GM23338 (cell line): Measurements from ENCODE around the gene KIAA1328. TPM values are rescaled to one million over a fixed set of nuclear protein-coding genes. Genes with fewer than 3 reads are reported as not detected.
A peak's percentile ranks its signal among the peaks of the same experiment; 100 is the strongest.

Experiments used
- ATAC-seq: fragments of 200-7000 bp; cut with Tn5 transposase; 3 replicates; pipeline ENCODE4 v1.9.1; 2020
- DNase-seq: peaks from one replicate; pipeline ENCODE4 v3.0.0-alpha.2; 2015; ENCODE audit warnings: low spot score
- H2AFZ ChIP-seq: fragments of 200-600 bp; sonication (generic); 2 replicates; pipeline ENCODE4 v1.8.0; 2016; ENCODE audit warnings: antibody characterized with exemption, mild to moderate bottlenecking, moderate library complexity
- H3F3A ChIP-seq: fragments of 200-600 bp; sonication (generic); replicated peaks from 2 replicates; pipeline ENCODE4 v1.8.0; 2017; ENCODE audit warnings: antibody characterized with exemption, mixed run types, low read depth
- H3K27ac ChIP-seq: fragments of 200-600 bp; sonication (generic); 2 replicates; pipeline ENCODE4 v1.6.1; 2016; ENCODE audit warnings: low read depth
- H3K27me3 ChIP-seq: fragments of 200-600 bp; sonication (generic); 2 replicates; pipeline ENCODE4 v1.8.0; 2016; ENCODE audit warnings: mild to moderate bottlenecking, mixed run types, moderate library complexity; ENCODE audit not compliant: insufficient read depth
- H3K36me3 ChIP-seq: fragments of 200-600 bp; sonication (generic); 2 replicates; pipeline ENCODE4 v1.8.0; 2016; ENCODE audit warnings: mild to moderate bottlenecking; ENCODE audit not compliant: insufficient read depth
- H3K4me1 ChIP-seq: fragments of 200-600 bp; sonication (generic); 2 replicates; pipeline ENCODE4 v1.8.0; 2016; ENCODE audit warnings: mild to moderate bottlenecking, moderate library complexity; ENCODE audit not compliant: insufficient read depth
- H3K4me2 ChIP-seq: fragments of 200-600 bp; sonication (generic); 2 replicates; pipeline ENCODE4 v1.7.1; 2017; ENCODE audit warnings: mixed run types
- H3K4me3 ChIP-seq: fragments of 200-600 bp; sonication (generic); 2 replicates; pipeline ENCODE4 v1.6.1; 2016; ENCODE audit warnings: mixed run types
- H3K79me2 ChIP-seq: fragments of 200-600 bp; sonication (generic); replicated peaks from 2 replicates; pipeline ENCODE4 v1.8.0; 2017; ENCODE audit warnings: mild to moderate bottlenecking; ENCODE audit not compliant: insufficient read depth
- H3K9me2 ChIP-seq: fragments of 200-600 bp; sonication (generic); 2 replicates; pipeline ENCODE4 v1.8.0; 2017; ENCODE audit not compliant: insufficient read depth
- H4K20me1 ChIP-seq: fragments of 200-600 bp; sonication (generic); replicated peaks from 2 replicates; pipeline ENCODE4 v1.8.0; 2017; ENCODE audit warnings: mild to moderate bottlenecking; ENCODE audit not compliant: insufficient read depth
- H3K27ac Mint-ChIP-seq: 2 replicates; pipeline ENCODE4 v1.8.0; 2020; ENCODE audit warnings: inconsistent platforms, mild to moderate bottlenecking, moderate library complexity, mixed read lengths
- H3K27me3 Mint-ChIP-seq: 3 replicates; pipeline ENCODE4 v1.8.0; 2022; ENCODE audit warnings: low read depth, mild to moderate bottlenecking, moderate library complexity, mixed read lengths, inconsistent platforms; ENCODE audit not compliant: insufficient read depth, poor library complexity
- H3K36me3 Mint-ChIP-seq: 3 replicates; pipeline ENCODE4 v1.8.0; 2021; ENCODE audit warnings: low read depth, mild to moderate bottlenecking, inconsistent platforms, moderate library complexity, mixed read lengths
- H3K4me1 Mint-ChIP-seq: 3 replicates; pipeline ENCODE4 v1.8.0; 2020; ENCODE audit warnings: mild to moderate bottlenecking, inconsistent platforms, mixed read lengths
- H3K4me3 Mint-ChIP-seq: 3 replicates; pipeline ENCODE4 v1.8.0; 2021; ENCODE audit warnings: moderate library complexity, mild to moderate bottlenecking, inconsistent platforms, mixed read lengths
- H3K9me3 Mint-ChIP-seq: 3 replicates; pipeline ENCODE4 v1.8.0; 2020; ENCODE audit warnings: moderate library complexity, mild to moderate bottlenecking, inconsistent platforms, mixed read lengths
- CTCF ChIP-seq, 2 experiments: fragments of 200-600 bp in 1 of 2; sonication (generic) in 1 of 2; conservative IDR thresholded peaks; 2 replicates each; pipeline versions ENCODE4 v1.5.1 to v1.6.1; 2016 to 2017; ENCODE audit warnings: antibody characterized with exemption in 2 of 2, low read depth in 2 of 2, mild to moderate bottlenecking in 2 of 2, moderate library complexity in 1 of 2
- EZH2phosphoT487 ChIP-seq: fragments of 200-600 bp; sonication (generic); IDR thresholded peaks from one replicate; pipeline ENCODE4 v1.8.1; 2018; ENCODE audit warnings: antibody characterized with exemption; ENCODE audit not compliant: unreplicated experiment
- JUNB ChIP-seq: IDR thresholded peaks from one replicate; pipeline ENCODE4 v1.6.1; 2016; ENCODE audit warnings: antibody characterized with exemption; ENCODE audit not compliant: unreplicated experiment
- NANOG ChIP-seq: IDR thresholded peaks from 2 replicates; pipeline ENCODE4 v1.6.1; 2016; ENCODE audit warnings: antibody characterized with exemption, borderline replicate concordance
- POLR2AphosphoS5 ChIP-seq: IDR thresholded peaks from 2 replicates; pipeline ENCODE4 v1.6.1; 2016; ENCODE audit warnings: antibody characterized with exemption, low read depth
- REST ChIP-seq: IDR thresholded peaks from one replicate; pipeline ENCODE4 v1.6.1; 2018; ENCODE audit warnings: antibody characterized with exemption; ENCODE audit not compliant: unreplicated experiment
- STAT1 ChIP-seq: IDR thresholded peaks from one replicate; pipeline ENCODE4 v1.6.1; 2016; ENCODE audit warnings: antibody characterized with exemption; ENCODE audit not compliant: unreplicated experiment
- ZNF114 ChIP-seq: fragments of 250-450 bp; sonication (Bioruptor Pico); IDR thresholded peaks from 2 replicates; pipeline ENCODE4 v1.5.0; 2020; ENCODE audit warnings: mild to moderate bottlenecking, moderate library complexity
- ZNF331 ChIP-seq: fragments of 250-450 bp; sonication (Bioruptor Pico); IDR thresholded peaks from 2 replicates; pipeline ENCODE4 v1.5.0; 2020; ENCODE audit warnings: low read depth, mild to moderate bottlenecking, moderate library complexity
- ZNF462 ChIP-seq: fragments of 250-450 bp; sonication (Bioruptor Pico); IDR thresholded peaks from 2 replicates; pipeline ENCODE4 v1.5.0; 2020; ENCODE audit warnings: mild to moderate bottlenecking, moderate library complexity
- polyA plus RNA-seq: library from polyadenylated mRNA; unstranded; fragments of >200 nt; fragmentation: Nextera tagmentation; extraction: Ambion mirVana; gene quantifications from 2 replicates; pipeline ENCODE4 v1.2.1, GENCODE V29; 2016
- total RNA-seq: library from RNA; depleted of rRNA; stranded (reverse); fragments of >200 nt; shearing (Covaris generic); gene quantifications from 2 replicates; pipeline ENCODE4 v1.2.3, GENCODE V29; 2014

Gene KIAA1328
- total and polyA plus RNA-seq, 2 experiments from 2014 or later, result 5.2 to 8.4 TPM

- no peak for TF ChIP-seq REST
Measured at GRCh38 chr18:37144921-37145320, 316.0 kb downstream of the KIAA1328 start (continued).

GRCh38 chr18:37156330-37156942 lies 327.5 kb downstream of the KIAA1328 start:
- no peaks in the 10 kb centered on the region for H3K9me3 Mint-ChIP-seq
- peaks cover 30% of the 10 kb centered on the region for H3K4me1 ChIP-seq
- no peak overlapping the region for H2AFZ ChIP-seq
- peak overlapping the region; percentile 52; the same call in 1 of the 2 replicates for H3K27ac ChIP-seq
- no peak overlapping the region for H3K4me3 ChIP-seq
- H3K27me3 Mint-ChIP-seq, result no peaks in the 10 kb centered on the region
- H3K4me3 Mint-ChIP-seq, result no peak overlapping the region
- H3K9me2 ChIP-seq, result no peaks in the 10 kb centered on the region
- H3K27me3 ChIP-seq, result no peaks in the 10 kb centered on the region
- no peak for ATAC-seq
- H3F3A ChIP-seq, result no peaks in the 10 kb centered on the region
- no peak overlapping the region for H3K4me2 ChIP-seq
- no peaks in the 10 kb centered on the region for H4K20me1 ChIP-seq
- H3K36me3 ChIP-seq, result no peaks in the 10 kb centered on the region
- H3K4me1 Mint-ChIP-seq, result peaks cover 24% of the 10 kb centered on the region
- no peak for DNase-seq
- H3K79me2 ChIP-seq, result no peaks in the 10 kb centered on the region
- H3K36me3 Mint-ChIP-seq, result no peaks in the 10 kb centered on the region
- H3K27ac Mint-ChIP-seq, result no peak overlapping the region
- TF ChIP-seq STAT1 (no peak), NANOG (no peak), EZH2phosphoT487 (no peak), CTCF (conservative IDR thresholded peaks at IDR 0.05; ENCODE audit: low read depth in 2 of 2) (no peak), JUNB (no peak), ZNF114 (no peak), ZNF462 (no peak), REST (no peak), POLR2AphosphoS5 (no peak), ZNF331 (CRISPR knock-in tag) (no peak)
